CD4-positive, alpha-beta T cell treated with Interleukin-1 beta for 1 hour (primary cell): ENCODE measurements around the gene TRIM66.

Source experiments
- DNase-seq, 2 donors: peaks; one replicate each; pipeline ENCODE4 v3.0.0-alpha.2; 2020 to 2022

Gene TRIM66

DNA sequence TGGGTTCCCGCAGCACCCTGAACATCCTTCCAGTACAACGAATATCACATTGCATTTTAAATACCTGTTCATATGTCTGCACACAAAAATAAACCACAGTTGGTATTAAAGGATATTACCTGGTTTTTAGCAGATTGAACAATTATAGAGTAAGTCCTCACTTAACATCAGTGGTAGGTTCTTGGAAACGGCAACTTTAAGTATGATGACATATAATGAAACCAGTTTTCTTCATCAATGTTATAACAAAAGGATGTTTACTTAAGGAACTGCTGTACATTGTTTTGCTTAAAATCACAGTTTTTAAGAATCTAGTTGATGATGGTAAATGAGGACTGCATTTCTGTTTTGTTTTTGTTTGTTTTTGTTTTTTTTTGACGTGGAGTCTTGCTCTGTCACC is 28.0 kb downstream of the TRIM66 start:
- DNase-seq, result no peak

DNA sequence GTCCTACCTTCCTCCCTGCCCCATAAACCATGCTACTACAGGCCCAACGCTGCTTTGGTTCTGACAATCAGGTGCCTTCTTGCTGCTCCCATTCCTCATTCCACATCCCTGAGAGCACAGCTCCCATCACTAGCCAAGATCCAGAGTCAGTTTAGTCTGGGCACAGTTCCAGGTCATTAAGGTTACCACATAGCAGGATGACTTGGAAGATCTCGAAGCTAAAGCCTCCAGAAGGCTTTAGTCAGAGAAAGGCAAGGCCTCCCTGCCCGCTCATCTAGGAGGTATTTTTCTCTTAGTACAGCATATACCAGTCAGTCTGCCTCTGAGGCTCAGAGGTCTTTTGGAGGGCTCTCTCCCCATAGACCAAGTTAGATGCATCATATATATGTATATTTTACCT is 30.3 kb downstream of the TRIM66 start:
- DNase-seq, result no peak

DNA sequence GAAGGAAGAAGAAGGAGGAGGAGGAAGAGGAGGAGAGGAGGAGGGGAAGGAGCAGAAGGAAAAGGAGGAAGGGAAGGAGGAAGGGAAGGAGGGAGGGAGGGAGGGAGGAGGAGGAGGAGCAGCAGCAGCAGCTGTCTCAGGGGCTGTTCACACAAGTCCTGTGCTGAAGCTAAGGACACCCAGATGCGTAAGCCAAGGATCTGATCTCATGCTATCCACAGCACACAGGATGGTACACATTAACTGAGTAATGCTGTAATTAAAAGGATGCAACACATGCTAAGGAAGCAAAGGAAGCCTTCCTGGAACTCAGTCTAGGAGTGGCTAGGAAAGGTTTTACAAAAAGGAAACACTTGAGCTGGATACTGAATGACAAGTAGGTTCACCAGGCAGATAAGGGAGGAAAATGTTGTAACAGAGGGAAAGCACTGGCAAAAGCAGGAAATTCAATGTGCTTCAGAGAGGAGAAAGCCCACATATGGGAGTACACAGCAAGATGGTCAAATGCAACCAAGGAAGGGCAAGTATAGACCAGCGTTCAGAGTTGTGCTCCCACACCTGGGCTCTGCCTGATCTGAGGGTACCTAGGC is 32.0 kb downstream of the TRIM66 start:
- DNase-seq, result no peak

DNA sequence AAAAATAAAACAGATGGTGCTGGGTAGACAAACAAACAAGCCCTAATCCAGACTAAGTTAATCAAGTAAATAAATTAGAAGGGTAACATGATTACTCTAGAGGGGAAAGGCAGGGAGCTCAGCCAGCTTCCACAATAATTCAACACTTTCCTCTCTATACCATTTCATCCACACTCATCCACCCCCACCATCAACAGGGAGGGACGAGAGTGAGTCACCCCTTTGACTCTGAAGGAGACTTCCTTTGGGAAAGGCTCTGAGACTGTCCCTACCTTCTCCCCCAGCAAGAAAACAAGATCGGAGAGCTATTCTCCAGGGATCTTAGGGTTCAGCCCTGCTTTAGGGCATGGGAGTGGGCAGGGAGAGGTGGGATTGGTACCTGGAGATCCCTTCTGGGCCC is 33.1 kb downstream of the TRIM66 start:
- no peak for DNase-seq

GRCh38 chr11:8646873-8647272 is 35.6 kb downstream of the TRIM66 start:
- no peak for DNase-seq

DNA sequence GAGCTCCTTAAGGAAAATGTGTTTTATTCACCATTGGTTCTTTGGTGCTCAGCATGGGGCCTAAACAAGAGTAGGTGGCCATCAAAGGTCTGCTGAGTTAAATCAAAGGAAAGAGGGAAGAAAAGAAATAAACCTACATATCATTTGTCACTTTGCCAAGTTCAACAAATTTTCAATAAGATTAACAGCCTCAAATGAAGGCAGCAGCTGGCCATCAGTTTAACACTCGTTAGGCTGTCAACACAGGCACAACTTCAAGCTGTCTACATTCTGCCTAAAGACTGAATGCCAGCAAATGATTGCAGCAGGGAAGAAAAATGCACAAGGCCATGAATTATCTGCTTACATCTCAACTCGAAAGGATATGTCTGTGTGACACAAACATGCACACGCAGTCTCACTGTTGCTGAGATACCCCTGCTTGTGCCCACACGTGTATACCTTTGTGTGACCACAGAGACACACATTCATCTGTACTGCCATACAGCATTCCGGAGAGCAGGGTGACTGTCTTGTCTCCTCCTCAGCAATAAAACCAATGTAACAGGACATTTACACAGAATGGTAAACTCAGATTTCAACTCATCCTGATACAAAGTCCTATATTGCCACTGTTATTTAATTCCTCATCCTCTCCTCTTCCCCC is 40.1 kb downstream of the TRIM66 start:
- DNase-seq, result no peak

- DNase-seq, result no peak
Observed at GRCh38 chr11:8641332-8641731, 41.1 kb downstream of the TRIM66 start.

- DNase-seq, result no peak
Observed at GRCh38 chr11:8640267-8640906, 42.1 kb downstream of the TRIM66 start.

DNA sequence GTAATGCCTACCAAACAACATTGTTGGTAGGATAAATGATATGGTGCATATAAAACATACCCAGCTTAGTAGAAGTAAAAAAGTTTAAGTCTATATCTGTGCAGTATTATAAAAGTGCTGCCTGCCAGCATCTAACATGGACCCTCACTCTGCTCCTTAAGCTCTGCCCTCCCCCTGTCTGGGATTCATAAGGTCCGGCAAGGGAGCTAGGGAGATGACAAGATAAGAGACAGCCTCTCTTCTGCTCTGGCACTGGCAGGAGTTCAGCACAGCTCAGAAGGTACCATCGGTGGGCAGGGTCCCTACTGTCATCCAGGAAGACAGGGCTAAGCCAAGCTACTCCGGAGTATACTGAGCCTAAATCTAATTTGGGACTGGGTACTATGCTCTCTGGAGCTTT is 42.8 kb downstream of the TRIM66 start:
- no peak for DNase-seq

GRCh38 chr11:8638300-8638699 is 44.2 kb downstream of the TRIM66 start:
- no peak for DNase-seq

DNA sequence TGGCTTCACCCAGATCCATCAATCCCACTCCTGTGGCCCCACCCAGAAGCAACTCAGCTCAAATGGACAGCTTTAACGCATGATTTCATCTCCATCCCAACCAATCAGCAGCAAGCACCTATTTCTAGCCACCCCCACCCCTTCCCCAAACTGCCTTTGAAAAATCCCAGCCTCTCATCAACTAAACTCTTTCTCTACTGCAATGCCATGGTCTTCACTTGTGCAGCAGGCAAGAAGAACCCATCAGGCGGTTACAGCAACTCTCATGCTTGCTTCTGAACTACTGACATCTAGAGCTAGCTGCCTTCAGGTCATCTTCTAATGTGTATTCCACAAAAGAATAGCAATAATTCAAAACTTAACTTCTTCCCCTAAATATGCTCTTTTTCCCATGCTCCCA is 46.3 kb downstream of the TRIM66 start:
- no peak for DNase-seq

- no peak for DNase-seq
Observed at GRCh38 chr11:8634498-8634897, 48.0 kb downstream of the TRIM66 start.

DNA sequence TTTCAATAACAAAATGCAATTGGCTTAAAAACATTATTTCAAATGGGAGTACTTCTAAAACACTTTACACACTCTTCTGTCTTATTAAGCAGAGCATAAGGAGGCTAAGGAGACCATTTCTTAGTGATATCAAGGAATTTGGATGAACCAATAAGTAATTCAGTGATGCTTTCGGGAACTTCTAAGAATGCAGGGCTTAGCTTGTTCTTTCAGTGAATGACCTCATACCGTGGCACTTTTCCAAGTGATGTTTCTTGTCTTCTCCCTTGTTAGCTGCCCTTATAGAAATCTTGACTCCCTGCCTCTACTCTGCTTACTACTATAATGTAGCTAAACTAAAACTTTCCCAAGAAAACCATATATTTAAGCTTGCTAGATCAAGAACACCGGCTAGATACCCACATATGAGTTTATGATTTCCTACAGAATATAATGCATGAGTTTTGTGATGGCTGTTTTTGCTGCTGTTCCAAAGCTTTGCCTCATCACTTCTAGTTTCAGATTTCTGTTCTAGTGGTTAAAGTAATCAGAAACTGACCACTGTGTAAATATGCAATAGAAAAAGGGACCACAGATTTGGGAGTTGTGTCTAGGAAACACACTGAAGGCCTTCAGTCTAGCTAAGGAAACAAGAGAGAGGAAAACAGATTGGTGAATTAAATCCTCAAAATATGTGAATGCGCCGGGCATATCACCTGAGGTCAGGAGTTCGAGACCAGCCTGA is 50.9 kb downstream of the TRIM66 start:
- DNase-seq, result no peak

GRCh38 chr11:8624698-8625097 is 57.8 kb downstream of the TRIM66 start:
- DNase-seq, result no peak

GRCh38 chr11:8621147-8621546 is 61.3 kb downstream of the TRIM66 start:
- DNase-seq, result no peak

DNA sequence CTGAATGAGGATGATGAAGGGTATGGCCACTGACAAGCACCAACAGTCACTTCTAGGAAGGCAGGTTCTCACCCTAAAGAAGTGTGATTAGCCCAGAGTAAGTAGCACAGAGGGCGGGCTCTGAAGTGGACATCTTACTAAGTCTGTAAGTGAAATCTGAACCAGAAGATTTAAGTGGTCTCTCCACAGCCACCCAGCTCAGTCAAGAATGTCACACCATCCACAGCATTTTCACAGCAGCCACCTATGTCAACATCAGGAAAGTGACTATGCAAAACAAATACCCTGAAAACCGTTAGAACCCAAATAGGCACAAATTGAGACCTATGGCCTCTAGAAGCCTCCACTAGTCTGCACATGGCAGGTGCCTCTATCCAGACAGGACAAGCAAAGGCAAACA is 65.4 kb downstream of the TRIM66 start:
- no peak for DNase-seq

- no peak for DNase-seq
Observed at GRCh38 chr11:8615291-8616032, 67.0 kb downstream of the TRIM66 start.

GRCh38 chr11:8614497-8614896 is 68.0 kb downstream of the TRIM66 start:
- DNase-seq, result no peak

DNA sequence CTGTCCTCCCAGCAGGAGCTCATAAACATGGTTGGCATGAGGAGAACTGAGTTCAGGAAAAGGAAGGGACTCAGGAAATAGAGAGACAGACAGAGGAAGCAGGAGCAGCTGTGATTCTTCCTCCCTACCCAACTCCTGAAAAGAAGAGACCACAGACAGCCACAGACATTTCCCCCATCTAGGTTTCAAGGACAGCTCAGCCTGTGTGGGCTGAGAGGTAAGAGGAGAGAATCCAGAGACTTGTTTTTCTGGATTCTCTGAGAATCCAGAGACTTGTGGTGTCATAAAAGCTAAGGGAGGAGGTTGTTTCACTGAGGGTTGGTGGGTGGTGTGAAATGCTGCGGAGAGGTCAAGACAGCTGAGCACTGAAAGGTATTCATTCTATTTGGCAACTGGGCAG is 69.4 kb downstream of the TRIM66 start:
- DNase-seq, result no peak

DNA sequence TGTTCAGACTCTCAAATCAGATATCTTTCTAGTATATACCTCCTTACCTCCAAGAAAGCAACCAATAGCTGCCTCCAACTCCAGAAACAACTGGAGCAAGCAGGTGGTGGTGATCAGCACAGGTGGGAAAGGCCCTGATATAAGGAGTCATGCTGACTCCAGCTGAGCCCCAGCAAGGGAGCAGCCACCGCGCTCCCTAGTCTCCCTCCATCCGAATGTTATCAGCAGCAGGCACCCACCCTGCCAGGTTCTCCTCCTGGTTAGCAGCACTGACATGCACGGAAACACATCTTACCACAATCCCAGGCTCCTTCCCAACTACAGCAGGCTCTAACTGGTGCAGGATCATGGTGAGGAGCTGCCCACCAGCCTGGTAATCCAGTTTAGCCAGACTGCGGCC is 69.9 kb downstream of the TRIM66 start:
- no peak for DNase-seq

GRCh38 chr11:8610532-8611116 is 71.8 kb downstream of the TRIM66 start:
- DNase-seq, result peak; percentile 23 to 32

DNA sequence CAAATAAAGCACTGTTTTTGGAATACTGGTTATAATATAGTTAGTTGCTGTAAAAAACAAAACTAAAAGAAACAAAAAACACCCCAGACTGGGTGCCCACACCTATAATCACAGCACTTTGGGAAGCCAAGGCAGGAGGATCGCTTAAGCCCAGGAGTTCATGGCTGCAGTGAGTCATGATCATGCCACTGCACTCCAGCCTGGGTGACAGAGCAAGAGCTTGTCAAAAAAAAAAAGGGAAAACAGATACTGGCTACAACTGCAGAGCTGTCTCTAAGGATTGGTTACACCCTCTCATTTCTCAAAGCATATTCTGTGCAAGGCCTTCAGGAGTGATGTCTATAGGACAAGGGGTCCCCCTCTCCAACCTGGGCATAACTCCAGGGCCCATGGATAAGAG is 73.8 kb downstream of the TRIM66 start:
- no peak for DNase-seq
